Vagina (tissue), 2 donors: ENCODE measurements around the gene OR51F1. TPM values are rescaled to one million over a fixed set of nuclear protein-coding genes. Genes with fewer than 3 reads are reported as not detected.
"Not testable (repeated sequence)": the region's sequence is repeated elsewhere in the genome, so short reads cannot be mapped to it uniquely, and the experiment has no call there.

Source experiments
- DNase-seq, 2 donors: peaks; one replicate each; pipeline ENCODE4 v3.0.0-alpha.2; 2017; ENCODE audit errors: extremely low spot score in 2 of 2
- H3K27ac ChIP-seq: fragments of 200-600 bp; sonication (generic); one replicate; pipeline ENCODE4 v1.5.1; 2019
- H3K27me3 ChIP-seq: fragments of 200-600 bp; sonication (generic); one replicate; pipeline ENCODE4 v1.5.1; 2019
- H3K36me3 ChIP-seq, 2 donors: fragments of 200-600 bp; sonication (generic); one replicate each; pipeline ENCODE4 v1.5.1; 2017 to 2019
- H3K4me1 ChIP-seq: fragments of 200-600 bp; sonication (generic); one replicate; pipeline ENCODE4 v1.5.1; 2019
- H3K4me3 ChIP-seq, 2 donors: fragments of 200-600 bp; sonication (generic); 1 replicate in 1 of 2; 2 replicates in 1 of 2; pipeline ENCODE4 v1.5.1; 2016 to 2019
- H3K9me3 ChIP-seq: fragments of 200-600 bp; sonication (generic); one replicate; pipeline ENCODE4 v1.5.1; 2019
- POLR2A ChIP-seq, 2 donors: fragments of 450-650 bp; IDR thresholded peaks; one replicate each; pipeline ENCODE4 v1.6.1; 2017; ENCODE audit warnings: antibody characterized with exemption in 2 of 2, mild to moderate bottlenecking in 2 of 2, moderate library complexity in 2 of 2
- POLR2AphosphoS5 ChIP-seq, 2 donors: sonication (generic); formaldehyde crosslinking; IDR thresholded peaks; one replicate each; pipeline ENCODE4 v1.9.0; 2017; ENCODE audit warnings: antibody characterized with exemption in 2 of 2, mild to moderate bottlenecking in 2 of 2, low read depth in 1 of 2; ENCODE audit not compliant: insufficient read depth in 1 of 2
- intact Hi-C: fragments of 100-400 bp; cut with DNase I; formaldehyde crosslinking; loops from one replicate; pipeline ENCODE4 v1.15.1; 2023
- total RNA-seq: library from RNA; depleted of rRNA; stranded (reverse); fragments of >200 nt; gene quantifications from one replicate; pipeline ENCODE4 v1.2.3, GENCODE V29; 2016
- TF ChIP-seq, protein P1 (sequence below), 3 experiments: fragments of 450-650 bp in 2 of 3; fragments of 200-600 bp in 1 of 3; sonication (generic) in 1 of 3; IDR thresholded peaks; one replicate each; pipeline ENCODE4 v1.5.1; 2017 to 2019; ENCODE audit warnings: antibody characterized with exemption in 3 of 3, mild to moderate bottlenecking in 2 of 3, moderate library complexity in 2 of 3

OR51F1 gene
- total RNA-seq, 1 donor from 2014 or later = not detected

DNA sequence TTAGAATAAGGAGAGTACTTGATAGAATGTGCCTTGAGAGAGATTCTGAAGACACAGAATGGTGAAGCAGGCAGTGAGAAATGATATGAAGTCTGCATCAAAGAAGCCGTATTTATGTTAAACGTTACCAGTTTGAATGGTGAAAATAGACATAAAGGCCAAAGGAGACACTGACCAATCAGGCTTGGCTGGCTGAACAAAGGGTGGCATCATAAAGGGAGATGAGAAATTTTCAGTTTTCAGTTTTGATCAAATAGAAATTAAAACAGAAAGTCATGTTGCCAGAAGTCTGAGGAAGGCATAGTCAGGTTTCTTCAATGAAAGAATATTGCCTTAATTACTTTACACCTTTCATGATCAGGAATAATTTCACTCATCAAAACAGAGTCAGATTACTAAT is 6.6 kb downstream of the OR51F1 start:
- no peaks in the 10 kb centered on the region for H3K27me3 ChIP-seq
- intact Hi-C loops = no loop called here
- H3K27ac ChIP-seq = no peak overlapping the region
- no peaks in the 10 kb centered on the region for H3K9me3 ChIP-seq
- DNase-seq = no peak
- TF ChIP-seq, protein P1, sequence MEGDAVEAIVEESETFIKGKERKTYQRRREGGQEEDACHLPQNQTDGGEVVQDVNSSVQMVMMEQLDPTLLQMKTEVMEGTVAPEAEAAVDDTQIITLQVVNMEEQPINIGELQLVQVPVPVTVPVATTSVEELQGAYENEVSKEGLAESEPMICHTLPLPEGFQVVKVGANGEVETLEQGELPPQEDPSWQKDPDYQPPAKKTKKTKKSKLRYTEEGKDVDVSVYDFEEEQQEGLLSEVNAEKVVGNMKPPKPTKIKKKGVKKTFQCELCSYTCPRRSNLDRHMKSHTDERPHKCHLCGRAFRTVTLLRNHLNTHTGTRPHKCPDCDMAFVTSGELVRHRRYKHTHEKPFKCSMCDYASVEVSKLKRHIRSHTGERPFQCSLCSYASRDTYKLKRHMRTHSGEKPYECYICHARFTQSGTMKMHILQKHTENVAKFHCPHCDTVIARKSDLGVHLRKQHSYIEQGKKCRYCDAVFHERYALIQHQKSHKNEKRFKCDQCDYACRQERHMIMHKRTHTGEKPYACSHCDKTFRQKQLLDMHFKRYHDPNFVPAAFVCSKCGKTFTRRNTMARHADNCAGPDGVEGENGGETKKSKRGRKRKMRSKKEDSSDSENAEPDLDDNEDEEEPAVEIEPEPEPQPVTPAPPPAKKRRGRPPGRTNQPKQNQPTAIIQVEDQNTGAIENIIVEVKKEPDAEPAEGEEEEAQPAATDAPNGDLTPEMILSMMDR (IDR thresholded peaks at IDR 0.05) = no peak
- no peak for TF ChIP-seq POLR2AphosphoS5 (IDR thresholded peaks at IDR 0.05; ENCODE audit: insufficient read depth in 1 of 2, low read depth in 1 of 2)
- H3K36me3 ChIP-seq = no peaks in the 10 kb centered on the region
- H3K4me1 ChIP-seq = no peaks in the 10 kb centered on the region
- no peak overlapping the region for H3K4me3 ChIP-seq

DNA sequence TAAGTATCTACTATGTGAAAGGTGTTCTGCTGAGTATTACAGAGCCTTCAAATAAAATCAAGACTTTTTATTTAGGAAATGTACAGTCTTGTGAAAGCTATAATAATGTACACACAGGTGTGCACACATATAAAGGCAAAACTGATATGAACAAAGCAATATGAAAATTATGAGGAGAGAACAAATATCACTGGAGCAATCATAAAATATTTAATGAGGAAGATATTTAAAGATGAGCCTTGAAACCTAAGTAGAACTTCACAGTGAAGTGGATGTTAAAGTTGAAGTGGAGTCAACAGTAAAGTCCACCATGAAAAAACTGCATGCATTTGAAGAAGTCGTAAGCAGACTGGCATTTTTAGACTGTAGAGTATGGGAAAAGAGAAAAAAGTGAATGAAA is 18.5 kb downstream of the OR51F1 start:
- Histone ChIP-seq H3K4me3 (no peak overlapping the region), H3K9me3 (no peaks in the 10 kb centered on the region), H3K27ac (no peak overlapping the region), H3K36me3 (no peaks in the 10 kb centered on the region), H3K27me3 (no peaks in the 10 kb centered on the region), H3K4me1 (no peaks in the 10 kb centered on the region)
- no peak for DNase-seq
- intact Hi-C loops = no loop called here
- TF ChIP-seq, protein P1 (IDR thresholded peaks at IDR 0.05) = no peak
- TF ChIP-seq POLR2A (IDR thresholded peaks at IDR 0.05) (no peak), POLR2AphosphoS5 (IDR thresholded peaks at IDR 0.05; ENCODE audit: insufficient read depth in 1 of 2, low read depth in 1 of 2) (no peak)

DNA sequence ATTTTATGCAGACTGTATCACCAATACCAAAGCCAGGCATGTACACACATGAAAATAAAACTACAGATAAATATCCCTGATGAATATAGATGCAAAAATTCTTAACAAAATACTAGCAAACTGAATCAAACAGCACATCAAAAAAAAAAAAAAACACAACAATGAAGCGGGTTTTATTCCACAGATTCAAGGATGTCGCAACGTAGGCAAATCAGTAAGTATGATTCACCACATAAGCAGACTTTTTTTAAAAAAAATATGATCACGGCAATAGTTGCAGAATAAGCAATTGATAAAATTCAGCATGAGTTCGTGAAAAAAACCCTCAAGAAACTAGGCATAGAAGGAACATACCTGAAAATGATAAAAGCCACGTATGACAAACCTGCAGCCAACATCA is 21.3 kb downstream of the OR51F1 start:
- Histone ChIP-seq H3K36me3 (no peaks in the 10 kb centered on the region), H3K27ac (no peak overlapping the region), H3K4me3 (no peak overlapping the region), H3K9me3 (no peaks in the 10 kb centered on the region), H3K27me3 (no peaks in the 10 kb centered on the region), H3K4me1 (no peaks in the 10 kb centered on the region)
- TF ChIP-seq, protein P1 (IDR thresholded peaks at IDR 0.05) = no peak
- TF ChIP-seq POLR2A (IDR thresholded peaks at IDR 0.05) = no peak
- TF ChIP-seq POLR2AphosphoS5 (IDR thresholded peaks at IDR 0.05; ENCODE audit: insufficient read depth in 1 of 2, low read depth in 1 of 2) = no peak
- no peak for DNase-seq
- intact Hi-C loops = no loop called here

DNA sequence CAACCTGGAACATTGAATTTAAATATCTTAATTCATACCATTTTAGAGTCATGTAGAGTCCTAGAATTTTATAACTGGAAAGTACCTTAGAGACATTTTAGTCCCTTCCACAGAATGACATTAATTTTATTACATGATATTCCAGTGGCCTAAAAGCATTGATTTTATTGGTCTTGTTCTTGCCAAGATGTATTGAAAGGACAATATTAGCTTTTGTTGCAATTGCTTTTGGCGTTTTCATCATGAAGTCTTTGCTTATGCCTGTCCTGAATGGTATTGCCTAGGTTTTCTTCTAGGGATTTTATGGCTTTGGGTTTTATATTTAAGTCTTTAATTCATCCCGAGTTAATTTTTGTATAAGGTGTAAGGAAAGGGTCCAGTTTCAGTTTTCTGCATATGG is 29.0 kb downstream of the OR51F1 start:
- no peaks in the 10 kb centered on the region for H3K27me3 ChIP-seq
- intact Hi-C loops = no loop called here
- DNase-seq = no peak
- H3K9me3 ChIP-seq = no peaks in the 10 kb centered on the region
- no peak overlapping the region for H3K4me3 ChIP-seq
- H3K27ac ChIP-seq = no peak overlapping the region
- no peaks in the 10 kb centered on the region for H3K4me1 ChIP-seq
- no peaks in the 10 kb centered on the region for H3K36me3 ChIP-seq
- TF ChIP-seq, protein P1 (IDR thresholded peaks at IDR 0.05) = no peak
- TF ChIP-seq POLR2AphosphoS5 (IDR thresholded peaks at IDR 0.05; ENCODE audit: insufficient read depth in 1 of 2, low read depth in 1 of 2) (no peak), POLR2A (IDR thresholded peaks at IDR 0.05) (no peak)

DNA sequence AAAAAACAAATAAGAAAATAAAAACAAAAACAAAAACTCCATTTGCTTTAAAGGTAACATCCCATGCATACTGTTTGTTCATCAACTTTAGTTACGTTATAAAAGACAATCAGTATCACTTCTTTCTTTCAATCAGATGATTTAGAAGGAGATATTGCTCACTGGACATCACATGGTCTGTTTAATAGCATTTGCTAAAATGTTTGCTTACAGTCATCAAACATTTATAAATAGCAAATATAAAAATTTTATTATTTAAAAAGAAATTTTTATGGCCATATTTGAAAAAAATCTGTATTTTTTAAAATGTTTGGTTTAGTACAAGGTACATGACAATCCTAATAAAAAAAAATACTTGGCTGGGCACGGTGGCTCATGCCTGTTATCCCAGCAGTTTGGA is 42.6 kb downstream of the OR51F1 start:
- H3K36me3 ChIP-seq = no peaks in the 10 kb centered on the region
- no peak for DNase-seq
- TF ChIP-seq POLR2AphosphoS5 (IDR thresholded peaks at IDR 0.05; ENCODE audit: insufficient read depth in 1 of 2, low read depth in 1 of 2) (no peak), POLR2A (IDR thresholded peaks at IDR 0.05) (no peak)
- TF ChIP-seq, protein P1 (IDR thresholded peaks at IDR 0.05) = no peak
- no peaks in the 10 kb centered on the region for H3K9me3 ChIP-seq
- H3K27me3 ChIP-seq = no peaks in the 10 kb centered on the region
- no peaks in the 10 kb centered on the region for H3K4me1 ChIP-seq
- intact Hi-C loops = no loop called here
- no peak overlapping the region for H3K27ac ChIP-seq
- H3K4me3 ChIP-seq = no peak overlapping the region

DNA sequence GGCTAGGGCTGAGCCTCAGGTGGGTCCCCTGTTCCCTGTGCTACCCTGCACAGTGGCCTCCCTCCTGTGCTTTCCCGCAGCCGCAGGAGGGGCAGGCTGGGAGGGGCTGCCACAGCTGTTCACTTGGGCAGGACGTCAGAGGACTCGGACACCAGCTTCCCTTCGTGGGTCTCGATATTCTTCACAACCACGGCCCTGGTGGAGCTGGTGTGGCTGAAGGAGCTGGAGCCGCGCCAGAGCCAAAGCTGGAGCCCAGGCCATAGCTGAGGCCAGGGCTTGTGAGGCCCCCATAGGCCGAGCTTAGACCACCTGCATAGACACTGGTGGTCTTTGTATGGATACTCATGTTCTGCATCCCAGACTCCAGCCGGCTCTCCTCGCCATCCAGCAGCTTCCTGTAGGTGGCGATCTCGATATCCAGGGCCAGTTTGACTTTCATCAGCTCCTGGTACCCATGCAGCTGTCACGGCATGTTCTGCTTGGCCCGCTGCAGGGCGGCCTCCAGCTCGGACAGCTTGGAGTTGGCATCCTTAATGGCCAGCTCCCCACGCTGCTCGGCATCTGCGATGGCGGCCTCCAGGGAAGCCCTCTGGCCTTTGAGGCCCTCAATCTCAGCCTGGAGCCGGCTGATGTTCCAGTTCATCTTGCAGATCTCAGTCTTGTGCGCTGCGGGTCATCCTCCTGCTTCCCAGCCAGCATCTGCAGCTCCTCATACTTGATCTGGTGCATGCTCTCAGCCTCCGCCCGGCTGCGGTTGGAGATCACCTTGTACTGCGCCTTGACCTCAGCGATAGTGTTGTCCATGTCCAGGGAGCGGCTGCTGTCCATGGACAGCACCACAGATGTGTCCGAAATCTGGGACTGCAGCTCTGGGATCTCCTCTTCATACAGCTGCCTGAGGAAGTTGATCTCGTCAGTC is 46.9 kb downstream of the OR51F1 start:
- DNase-seq, H3K27ac ChIP-seq, H3K9me3 ChIP-seq, H3K27me3 ChIP-seq, H3K4me1 ChIP-seq, H3K4me3 ChIP-seq, intact Hi-C loops, H3K36me3 ChIP-seq: not testable (repeated sequence)
